Measurements from ENCODE around the gene PLA2G12B. TPM values are rescaled to one million over a fixed set of nuclear protein-coding genes. Genes with fewer than 3 reads are reported as not detected.

PLA2G12B gene
- total RNA-seq, 4 donors from 2014 or later: not detected

DNA sequence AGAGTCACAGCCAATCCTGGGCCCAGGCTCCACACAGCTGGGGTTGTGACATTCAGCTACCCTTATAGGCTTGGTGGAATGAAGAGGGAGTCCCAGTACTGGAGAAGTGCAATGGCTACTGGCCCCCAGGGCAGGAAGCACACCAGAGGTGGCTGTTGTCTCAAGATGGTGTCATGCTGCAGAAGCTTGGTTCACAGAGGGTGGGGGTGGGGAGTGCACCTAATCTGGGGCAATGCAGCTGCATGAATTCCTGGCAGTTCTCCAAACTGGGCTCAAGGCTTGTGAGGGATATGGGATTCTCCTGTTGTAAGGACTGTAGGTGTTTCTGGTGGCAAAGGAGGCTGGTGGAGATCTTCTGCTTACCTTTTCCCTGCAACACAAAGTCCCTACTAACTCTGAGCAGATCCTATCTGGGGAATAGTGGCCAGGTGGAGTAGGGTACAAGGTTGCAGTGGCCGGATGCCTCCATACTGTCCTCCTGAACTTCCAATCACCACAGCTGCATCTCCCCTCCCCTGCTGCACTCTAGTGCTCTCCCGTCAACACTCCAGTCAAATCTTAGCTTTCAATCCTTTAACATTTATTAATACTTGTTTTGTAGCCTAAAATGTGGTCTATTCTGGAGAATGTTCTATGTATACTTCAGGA lies 27.4 kb upstream of the PLA2G12B start:
- intact Hi-C loops (cut with DNase I; ENCODE audit: low total_unique reads): no loop called here
- Histone ChIP-seq H3K4me1 (no peaks in the 10 kb centered on the region), H3K36me3 (no peaks in the 10 kb centered on the region), H3K4me3 (no peak overlapping the region), H3K27ac (no peak overlapping the region), H3K27me3 (no peaks in the 10 kb centered on the region), H3K9me3 (peaks cover 0 to 3% of the 10 kb centered on the region in 2 donors)
- no peak for DNase-seq
- no peak for TF ChIP-seq POLR2A (IDR thresholded peaks at IDR 0.05)
- TF ChIP-seq CTCF (IDR thresholded peaks at IDR 0.05): no peak

- intact Hi-C loops (cut with DNase I; ENCODE audit: low total_unique reads): no loop called here
Measured at GRCh38 chr10:72981028-72981881, 26.6 kb upstream of the PLA2G12B start.

GRCh38 chr10:72980348-72980747 lies 25.7 kb upstream of the PLA2G12B start:
- TF ChIP-seq CTCF (IDR thresholded peaks at IDR 0.05) (no peak), POLR2A (IDR thresholded peaks at IDR 0.05) (no peak)
- no peak for DNase-seq
- H3K4me3 ChIP-seq: no peak overlapping the region
- peaks cover 0 to 3% of the 10 kb centered on the region in 2 donors for H3K9me3 ChIP-seq
- no peaks in the 10 kb centered on the region for H3K36me3 ChIP-seq
- H3K4me1 ChIP-seq: no peaks in the 10 kb centered on the region
- intact Hi-C loops (cut with DNase I; ENCODE audit: low total_unique reads): no loop called here
- H3K27ac ChIP-seq: no peak overlapping the region
- no peaks in the 10 kb centered on the region for H3K27me3 ChIP-seq

More at GRCh38 chr10:72981028-72981881, 26.6 kb upstream of the PLA2G12B start:
- Histone ChIP-seq H3K9me3 (peaks cover 0 to 3% of the 10 kb centered on the region in 2 donors), H3K36me3 (no peaks in the 10 kb centered on the region), H3K4me3 (no peak overlapping the region), H3K4me1 (no peaks in the 10 kb centered on the region), H3K27ac (no peak overlapping the region), H3K27me3 (no peaks in the 10 kb centered on the region)
- TF ChIP-seq CTCF (IDR thresholded peaks at IDR 0.05) (no peak), POLR2A (IDR thresholded peaks at IDR 0.05) (no peak)
- no peak for DNase-seq

DNA sequence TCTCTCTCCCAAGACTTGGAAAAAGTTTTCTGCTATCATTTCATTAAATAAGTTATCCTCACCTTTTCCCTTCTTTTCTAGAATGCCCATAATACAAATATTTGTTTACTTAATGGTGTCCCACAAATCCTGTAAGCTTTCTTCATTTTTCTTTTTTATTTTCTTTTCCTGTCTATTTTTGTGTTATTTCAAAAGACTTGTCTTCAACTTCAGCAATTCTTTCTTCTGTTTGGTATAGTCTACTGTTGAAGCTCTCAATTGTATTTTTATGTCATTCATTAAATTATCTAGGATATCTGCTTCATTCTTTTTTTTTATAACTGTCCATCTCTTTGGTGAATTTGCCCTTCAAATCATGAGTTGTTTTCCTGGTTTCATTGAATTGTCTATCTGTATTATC lies 25.1 kb upstream of the PLA2G12B start:
- peaks cover 0 to 3% of the 10 kb centered on the region in 2 donors for H3K9me3 ChIP-seq
- intact Hi-C loops (cut with DNase I; ENCODE audit: low total_unique reads): no loop called here

More for the DNA sequence above, 25.1 kb upstream of the PLA2G12B start:
- Histone ChIP-seq H3K4me3 (no peak overlapping the region), H3K36me3 (no peaks in the 10 kb centered on the region), H3K4me1 (no peaks in the 10 kb centered on the region), H3K27ac (no peak overlapping the region), H3K27me3 (no peaks in the 10 kb centered on the region)
- DNase-seq: no peak
- no peak for TF ChIP-seq CTCF (IDR thresholded peaks at IDR 0.05)
- no peak for TF ChIP-seq POLR2A (IDR thresholded peaks at IDR 0.05)
